ENCODE data around the gene E2F4. TPM values are rescaled to one million over a fixed set of nuclear protein-coding genes. Genes with fewer than 3 reads are reported as not detected.
A peak's percentile ranks its signal among the peaks of the same experiment; 100 is the strongest.

The E2F4 gene
- total and polyA plus RNA-seq, 9 of the 15 experiments (the other 6 are each of a cell fraction or from before 2014, with no cell fraction given), result 9.7 to 139 (median 106) TPM

- peak; percentile 21; the same call in 1 of the 2 replicates for TF ChIP-seq BCOR (IDR thresholded peaks at IDR 0.05)
- TF ChIP-seq TSHZ1 (CRISPR knock-in tag; IDR thresholded peaks at IDR 0.05), result no peak
- 0 out of 2 replicates have a peak, but pooled peaks have one; percentile 61 for TF ChIP-seq NBN (IDR thresholded peaks at IDR 0.05; ENCODE audit: low read depth)
- peak; percentile 80 for TF ChIP-seq SMARCC2 (IDR thresholded peaks at IDR 0.05; ENCODE audit: low read depth)
- TF ChIP-seq ZFX (CRISPR knock-in tag; IDR thresholded peaks at IDR 0.05), result 0 out of 2 replicates have a peak, but pooled peaks have one; percentile 27
- no peak for TF ChIP-seq THAP12 (CRISPR knock-in tag; IDR thresholded peaks at IDR 0.05)
- no peak for TF ChIP-seq ZBTB26 (CRISPR knock-in tag; IDR thresholded peaks at IDR 0.05)
- peak; percentile 63 for TF ChIP-seq BHLHE40 (IDR thresholded peaks at IDR 0.05; ENCODE audit: low read length)
- no peak for TF ChIP-seq GTF2E2 (tag; IDR thresholded peaks at IDR 0.05)
- TF ChIP-seq PRDM10 (IDR thresholded peaks at IDR 0.05; ENCODE audit: partially characterized antibody), result no peak
- TF ChIP-seq SP2 (IDR thresholded peaks at IDR 0.05; ENCODE audit: extremely low read depth, low read depth, low read length, poor library complexity, severe bottlenecking), result no peak
- TF ChIP-seq NELFE (IDR thresholded peaks at IDR 0.05; ENCODE audit: insufficient read depth, insufficient read length), result no peak
- TF ChIP-seq E2F8 (IDR thresholded peaks at IDR 0.05; ENCODE audit: low read depth, partially characterized antibody), result no peak
Measured at GRCh38 chr16:67184995-67185650, 6.8 kb upstream of the E2F4 start (continued).
